K562 (cell line): ENCODE data around the gene TEAD4. TPM values are rescaled to one million over a fixed set of nuclear protein-coding genes. Genes with fewer than 3 reads are reported as not detected.

Experiments
- ATAC-seq: fragments of 200-7000 bp; cut with Tn5 transposase; 3 replicates; pipeline ENCODE4 v1.9.1; 2020; ENCODE audit warnings: moderate library complexity
- BruUV-seq: library from RNA; stranded (reverse); fragments of 400-500 nt; replicated peaks from 2 replicates; lab custom pipeline; 2021; lab: Mats Ljungman, UMichigan
- CTCF ChIA-PET: fragments of 300-600 bp; formaldehyde crosslinking; extraction: SDS; loops from one replicate; lab custom pipeline; 2021; ENCODE audit warnings: low intra/inter-chr PET ratio; lab: Yijun Ruan, JAX
- POLR2A ChIA-PET: fragments of 300-600, 350-650 bp; sonication (Branson Sonifier 250); formaldehyde crosslinking; extraction: SDS; loops from one replicate; lab custom pipeline; 2021; ENCODE audit warnings: antibody characterized with exemption, inconsistent platforms; lab: Yijun Ruan, JAX
- DNase-seq, 4 experiments: peaks; one replicate each; pipeline versions ENCODE4 v3.0.0 to v3.0.0-alpha.2; 2011 to 2018; ENCODE audit warnings: low spot score in 3 of 4, mixed read lengths in 3 of 4; ENCODE audit errors: extremely low read depth in 1 of 4
- FAIRE-seq: peaks from 2 replicates; lab custom pipeline; 2011; peaks lifted over from hg19 to GRCh38; lab: Jason Lieb, UNC
- H2AFZ ChIP-seq: 2 replicates; pipeline ENCODE4 v1.6.0; 2011; ENCODE audit warnings: low read depth, low read length, control low read depth, inconsistent platforms
- H3K27ac ChIP-seq: fragments of 200-600 bp; 3 replicates; pipeline ENCODE4 v1.8.0; 2011; ENCODE audit warnings: low read depth, mild to moderate bottlenecking, control low read depth, inconsistent platforms, low read length, moderate library complexity, mixed read lengths; ENCODE audit errors: extremely low read depth
- H3K27me3 ChIP-seq, 2 experiments: fragments of 300-600 bp in 1 of 2; 2 replicates in 1 of 2; 3 replicates in 1 of 2; pipeline versions ENCODE4 v1.6.0 to v1.8.0; 2011; ENCODE audit warnings: inconsistent platforms in 2 of 2, low read length in 2 of 2, mild to moderate bottlenecking in 1 of 2, mixed read lengths in 1 of 2, moderate library complexity in 1 of 2; ENCODE audit not compliant: control insufficient read depth in 2 of 2, insufficient read depth in 2 of 2
- H3K36me3 ChIP-seq: fragments of 300-600 bp; 3 replicates; pipeline ENCODE4 v1.8.0; 2011; ENCODE audit warnings: mild to moderate bottlenecking, low read length, inconsistent platforms; ENCODE audit not compliant: control insufficient read depth, insufficient read depth
- H3K4me1 ChIP-seq, 2 experiments: fragments of 200-600 bp in 1 of 2; replicated peaks in 1 of 2; 2 replicates in 1 of 2; 3 replicates in 1 of 2; pipeline versions ENCODE4 v1.5.1 to v1.8.0; 2011; ENCODE audit warnings: inconsistent platforms in 2 of 2, low read length in 2 of 2, mild to moderate bottlenecking in 1 of 2, mixed read lengths in 1 of 2, moderate library complexity in 1 of 2; ENCODE audit not compliant: control insufficient read depth in 2 of 2, insufficient read depth in 2 of 2
- H3K4me2 ChIP-seq: 2 replicates; pipeline ENCODE4 v1.6.1; 2011; ENCODE audit warnings: low read length, control low read depth, inconsistent platforms, mixed read lengths; ENCODE audit not compliant: insufficient read depth
- H3K4me3 ChIP-seq: fragments of 200-600 bp; sonication (generic), shearing (Covaris generic); 2 replicates; pipeline ENCODE4 v1.5.1; 2016; ENCODE audit warnings: control low read depth, inconsistent platforms
- H3K79me2 ChIP-seq: fragments of 200-600 bp; 3 replicates; pipeline ENCODE4 v1.8.0; 2011; ENCODE audit warnings: low read length, inconsistent platforms; ENCODE audit not compliant: control insufficient read depth, insufficient read depth
- H3K9ac ChIP-seq, 2 experiments: 2 replicates each; pipeline versions ENCODE4 v1.6.0 to v1.6.1; 2011; ENCODE audit warnings: low read depth in 2 of 2, low read length in 2 of 2, control low read depth in 1 of 2, inconsistent platforms in 1 of 2, mild to moderate bottlenecking in 1 of 2, mixed read lengths in 1 of 2; ENCODE audit not compliant: insufficient read depth in 1 of 2
- H3K9me1 ChIP-seq: one replicate; pipeline ENCODE4 v1.6.0; 2011; ENCODE audit warnings: inconsistent platforms, mild to moderate bottlenecking, low read length, moderate library complexity; ENCODE audit not compliant: control insufficient read depth, insufficient read depth
- H3K9me3 ChIP-seq: replicated peaks from 2 replicates; pipeline ENCODE4 v1.5.1; 2011; ENCODE audit warnings: low read depth, low read length, inconsistent platforms; ENCODE audit not compliant: control insufficient read depth, insufficient read depth
- H4K20me1 ChIP-seq: replicated peaks from 2 replicates; pipeline ENCODE4 v1.6.1; 2011; ENCODE audit warnings: low read length, inconsistent platforms, mixed read lengths; ENCODE audit not compliant: control insufficient read depth, insufficient read depth
- CBX2 ChIP-seq: fragments of 200-600 bp; sonication (generic); IDR thresholded peaks from one replicate; pipeline ENCODE4 v1.6.1; 2012; ENCODE audit warnings: mild to moderate bottlenecking, low read length, inconsistent platforms; ENCODE audit not compliant: insufficient read depth, poor library complexity, severe bottlenecking
- CHD4 ChIP-seq: fragments of 200-600 bp; sonication (generic); IDR thresholded peaks from 3 replicates; pipeline ENCODE4 v1.6.1; 2012; ENCODE audit warnings: low read depth, mild to moderate bottlenecking, mixed read lengths, low read length, inconsistent platforms; ENCODE audit not compliant: insufficient read depth, insufficient replicate concordance, poor library complexity, severe bottlenecking
- COPS2 ChIP-seq: fragments of 450-650 bp; conservative IDR thresholded peaks from 2 replicates; pipeline ENCODE4 v1.6.1; 2016; ENCODE audit warnings: mild to moderate bottlenecking, moderate library complexity
- DPF2 ChIP-seq: fragments of 450-650 bp; IDR thresholded peaks from 2 replicates; pipeline ENCODE4 v1.6.1; 2016
- EGR1 ChIP-seq: fragments of 450-650 bp; conservative IDR thresholded peaks from 2 replicates; pipeline ENCODE4 v1.6.1; 2017; ENCODE audit warnings: mild to moderate bottlenecking
- HNRNPH1 ChIP-seq: fragments of 200-400 bp; formaldehyde crosslinking; optimal IDR thresholded peaks from 2 replicates; pipeline ENCODE3; 2017; ENCODE audit warnings: low read depth, mild to moderate bottlenecking, low read length, moderate library complexity
- PHF20 ChIP-seq: fragments of 450-650 bp; IDR thresholded peaks from 2 replicates; pipeline ENCODE4 v1.6.1; 2018; ENCODE audit not compliant: partially characterized antibody
- PTBP1 ChIP-seq: fragments of 200-400 bp; formaldehyde crosslinking; IDR thresholded peaks from 2 replicates; pipeline ENCODE4 v1.6.1; 2017; ENCODE audit warnings: low read depth, low read length
- SIN3B ChIP-seq: fragments of 450-650 bp; IDR thresholded peaks from 2 replicates; pipeline ENCODE4 v1.6.1; 2017; ENCODE audit warnings: low read depth, mild to moderate bottlenecking, moderate library complexity
- SMAD2 ChIP-seq: fragments of 150-350 bp; IDR thresholded peaks from 2 replicates; pipeline ENCODE4 v1.6.1; 2014; ENCODE audit warnings: low read depth, mild to moderate bottlenecking, low read length
- STAT6 ChIP-seq: sonication (generic); formaldehyde crosslinking; IDR thresholded peaks from 2 replicates; pipeline ENCODE4 v1.8.1; 2023; ENCODE audit warnings: mild to moderate bottlenecking, missing genetic modification reagents
- TCFL5 ChIP-seq: fragments of 250-450 bp; sonication (Bioruptor Pico); conservative IDR thresholded peaks from 2 replicates; pipeline ENCODE4 v1.6.1; 2021; ENCODE audit warnings: mild to moderate bottlenecking, moderate library complexity, matching md5 sums
- THRAP3 ChIP-seq: fragments of 450-650 bp; IDR thresholded peaks from 2 replicates; pipeline ENCODE4 v1.6.1; 2016; ENCODE audit warnings: mild to moderate bottlenecking, inconsistent platforms, borderline replicate concordance
- ZBTB34 ChIP-seq: fragments of 250-450 bp; sonication (Bioruptor Pico); IDR thresholded peaks from 2 replicates; pipeline ENCODE4 v1.8.0; 2021; ENCODE audit warnings: mild to moderate bottlenecking, moderate library complexity
- ZNF174 ChIP-seq: fragments of 250-450 bp; sonication (Bioruptor Pico); IDR thresholded peaks from 2 replicates; pipeline ENCODE4 v1.4.0; 2020; ENCODE audit warnings: mild to moderate bottlenecking
- ZNF354B ChIP-seq: fragments of 250-450 bp; sonication (Bioruptor Pico); IDR thresholded peaks from 2 replicates; pipeline ENCODE4 v1.4.0; 2020
- ZNF431 ChIP-seq: sonication (generic); formaldehyde crosslinking; IDR thresholded peaks from 2 replicates; pipeline ENCODE4 v1.8.0; 2022; ENCODE audit warnings: mild to moderate bottlenecking, missing genetic modification reagents
- WGBS: fragments of 100-300 bp; shearing (Covaris generic); methylation state at CpG from one replicate; pipeline ENCODE4 v1.1.6; 2016; ENCODE audit warnings: low coverage, mixed read lengths; ENCODE audit not compliant: insufficient coverage; ENCODE audit errors: missing lambda C conversion rate; 5-methylcytosine and 5-hydroxymethylcytosine counted together
- in situ Hi-C: fragments of 300-500 bp; cut with MboI; formaldehyde crosslinking; loops from 4 replicates; pipeline ENCODE4 v1.15.0; 2018; ENCODE audit warnings: inconsistent platforms, mixed read lengths
- intact Hi-C: fragments of 100-400 bp; cut with micrococcal nuclease; formaldehyde crosslinking; loops from 2 replicates; pipeline ENCODE4 v1.14.2; 2022
- polyA plus RNA-seq, 8 experiments: library from polyadenylated mRNA; depleted of rRNA in 4 of 8; stranded (reverse) in 5 of 8; unstranded in 3 of 8; fragments of >200 nt; fragmentation: Nextera tagmentation in 2 of 8; fragmentation: Illumina TruSeq in 1 of 8; extraction: Ambion mirVana in 2 of 8; extraction: Trizol in 1 of 8; gene quantifications; 2 replicates each; pipeline versions ENCODE4 v1.2.1 to v1.2.3, GENCODE V29; 2011 to 2014; ENCODE audit warnings: inconsistent platforms in 1 of 8, missing spikeins in 1 of 8
- total RNA-seq, 7 experiments: library from RNA; depleted of rRNA in 6 of 7; stranded (reverse); fragments of >200 nt in 6 of 7; fragmentation: Illumina TruSeq in 2 of 7; extraction: Trizol in 2 of 7; gene quantifications; 2 replicates each; pipeline versions ENCODE4 v1.2.1 to v1.2.3, GENCODE V29; 2011 to 2021; ENCODE audit warnings: low replicate concordance in 1 of 7
- TF ChIP-seq, protein P1 (sequence below): fragments of 250-450 bp; sonication (Bioruptor Pico); IDR thresholded peaks from 2 replicates; pipeline ENCODE4 v1.8.0; 2021; ENCODE audit warnings: borderline replicate concordance, mild to moderate bottlenecking, moderate library complexity; ENCODE audit not compliant: poor library complexity, severe bottlenecking

Gene TEAD4
- total and polyA plus RNA-seq, 9 of the 15 experiments (the other 6 are each of a cell fraction or from before 2014, with no cell fraction given), result 0.82 to 40.0 (median 17.0) TPM

GRCh38 chr12:2912216-2912575 lies 47.0 kb upstream of the TEAD4 start:
- Histone ChIP-seq H3K27me3 (no peaks in the 10 kb centered on the region), H3K36me3 (no peaks in the 10 kb centered on the region)
- POLR2A ChIA-PET, result interaction anchor here (1.1 kb wide), 1 partner anchor 17 kb away, joined by 7 read pairs; no protein-coding TSS in a partner anchor
- TF ChIP-seq, protein P1, sequence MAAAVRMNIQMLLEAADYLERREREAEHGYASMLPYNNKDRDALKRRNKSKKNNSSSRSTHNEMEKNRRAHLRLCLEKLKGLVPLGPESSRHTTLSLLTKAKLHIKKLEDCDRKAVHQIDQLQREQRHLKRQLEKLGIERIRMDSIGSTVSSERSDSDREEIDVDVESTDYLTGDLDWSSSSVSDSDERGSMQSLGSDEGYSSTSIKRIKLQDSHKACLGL (CRISPR knock-in tag), result no peak
- TF ChIP-seq CHD4 (no peak), ZNF431 (CRISPR knock-in tag) (no peak), ZNF354B (CRISPR knock-in tag) (no peak), HNRNPH1 (no peak), SMAD2 (no peak), ZNF174 (CRISPR knock-in tag) (no peak), TCFL5 (CRISPR knock-in tag) (no peak), THRAP3 (no peak), CBX2 (no peak), EGR1 (no peak), COPS2 (no peak), STAT6 (CRISPR knock-in tag) (no peak), PTBP1 (no peak), ZBTB34 (CRISPR knock-in tag) (no peak), PHF20 (no peak), DPF2 (no peak), SIN3B (no peak)
- TF ChIP-seq, all 486 proteins: peak for 0
- intact Hi-C loops, result no loop called here
- H3K79me2 ChIP-seq, result no peaks in the 10 kb centered on the region
- H2AFZ ChIP-seq, result no peak overlapping the region
- CTCF ChIA-PET, result no interaction called here
- H3K4me2 ChIP-seq, result no peak overlapping the region
- ATAC-seq, result no peak
- no peak for FAIRE-seq
- H3K4me3 ChIP-seq, result no peak overlapping the region
- H3K9me1 ChIP-seq, result no peaks in the 10 kb centered on the region
- no peak overlapping the region for H3K27ac ChIP-seq
- no peaks in the 10 kb centered on the region for H3K4me1 ChIP-seq
- 78% methylated on average over 3 of the region's 3 CpGs for WGBS
- no peak for DNase-seq
- in situ Hi-C loops, result no loop called here
- BruUV-seq, result no TSS peak
- no peak overlapping the region for H3K9ac ChIP-seq
- no peaks in the 10 kb centered on the region for H3K9me3 ChIP-seq
- no peaks in the 10 kb centered on the region for H4K20me1 ChIP-seq
